ENCODE results near the gene VWA1.
A peak's percentile ranks its signal among the peaks of the same experiment; 100 is the strongest.
"Not testable (repeated sequence)": the region's sequence is repeated elsewhere in the genome, so short reads cannot be mapped to it uniquely, and the experiment has no call there.

VWA1 gene, protein sequence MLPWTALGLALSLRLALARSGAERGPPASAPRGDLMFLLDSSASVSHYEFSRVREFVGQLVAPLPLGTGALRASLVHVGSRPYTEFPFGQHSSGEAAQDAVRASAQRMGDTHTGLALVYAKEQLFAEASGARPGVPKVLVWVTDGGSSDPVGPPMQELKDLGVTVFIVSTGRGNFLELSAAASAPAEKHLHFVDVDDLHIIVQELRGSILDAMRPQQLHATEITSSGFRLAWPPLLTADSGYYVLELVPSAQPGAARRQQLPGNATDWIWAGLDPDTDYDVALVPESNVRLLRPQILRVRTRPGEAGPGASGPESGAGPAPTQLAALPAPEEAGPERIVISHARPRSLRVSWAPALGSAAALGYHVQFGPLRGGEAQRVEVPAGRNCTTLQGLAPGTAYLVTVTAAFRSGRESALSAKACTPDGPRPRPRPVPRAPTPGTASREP

DNA sequence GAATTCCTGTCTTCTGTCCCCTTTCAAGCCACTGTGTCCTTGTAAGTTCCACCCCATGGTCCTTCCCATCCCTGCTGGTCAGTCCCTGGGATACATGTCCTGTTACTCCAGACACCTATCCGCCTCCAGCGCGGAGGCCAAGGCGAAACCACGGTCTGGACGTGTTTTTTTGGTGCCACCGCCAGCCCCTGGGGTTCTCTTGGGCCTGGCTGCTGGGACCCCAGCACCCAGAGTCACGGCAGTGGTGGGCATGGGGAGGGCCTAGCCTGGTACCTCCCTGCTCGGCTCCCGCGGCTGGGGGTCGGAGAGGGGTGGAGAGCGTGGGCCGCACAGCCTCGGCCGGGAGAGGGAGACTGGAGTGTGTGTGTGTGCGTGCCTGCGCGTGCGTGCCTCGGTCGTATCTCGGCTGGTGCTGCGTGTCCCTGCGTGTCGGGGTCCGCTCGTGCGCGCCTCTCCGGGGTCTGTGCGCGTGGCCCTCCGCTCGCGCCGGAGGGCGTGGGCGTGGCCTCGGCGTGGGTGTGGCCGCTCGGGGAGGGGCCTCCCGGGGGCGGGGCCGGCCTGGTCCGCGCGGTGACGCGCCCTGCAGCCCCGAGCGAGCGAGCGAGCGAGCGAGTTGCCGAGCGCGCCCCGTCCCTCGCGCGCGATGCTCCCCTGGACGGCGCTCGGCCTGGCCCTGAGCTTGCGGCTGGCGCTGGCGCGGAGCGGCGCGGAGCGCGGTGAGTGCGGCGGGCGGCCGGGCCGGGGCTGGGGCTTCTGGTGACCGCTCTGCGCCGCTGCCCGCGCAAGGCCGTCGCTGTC is at the start of gene VWA1:
Gene VWA1 (plus strand): TSS at position 585 of the 798 bp plus-strand sequence. CDS start 59 bp downstream, at position 644.
- DNase-seq = peak; percentile 65

DNA sequence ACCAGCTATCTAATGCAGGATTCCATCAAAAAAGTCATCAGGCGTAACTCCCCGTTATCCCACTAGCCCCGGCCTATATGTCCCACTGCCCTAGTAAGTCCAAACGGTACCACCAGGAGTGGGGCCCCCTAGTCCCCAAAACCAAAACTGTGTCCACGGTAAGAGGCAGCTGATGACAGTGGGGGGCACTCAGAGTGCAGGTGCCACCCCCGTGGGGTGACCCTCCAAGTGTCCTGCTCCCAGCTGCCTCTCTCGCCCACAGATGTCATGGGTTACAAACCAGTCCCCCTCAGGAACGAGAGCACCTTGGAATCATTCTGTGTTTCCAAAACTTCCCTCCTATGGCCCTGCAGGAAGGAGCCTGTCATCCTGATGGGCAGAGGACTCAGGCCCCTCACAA is 49.6 kb upstream of the VWA1 start:
- no peak for DNase-seq

DNA sequence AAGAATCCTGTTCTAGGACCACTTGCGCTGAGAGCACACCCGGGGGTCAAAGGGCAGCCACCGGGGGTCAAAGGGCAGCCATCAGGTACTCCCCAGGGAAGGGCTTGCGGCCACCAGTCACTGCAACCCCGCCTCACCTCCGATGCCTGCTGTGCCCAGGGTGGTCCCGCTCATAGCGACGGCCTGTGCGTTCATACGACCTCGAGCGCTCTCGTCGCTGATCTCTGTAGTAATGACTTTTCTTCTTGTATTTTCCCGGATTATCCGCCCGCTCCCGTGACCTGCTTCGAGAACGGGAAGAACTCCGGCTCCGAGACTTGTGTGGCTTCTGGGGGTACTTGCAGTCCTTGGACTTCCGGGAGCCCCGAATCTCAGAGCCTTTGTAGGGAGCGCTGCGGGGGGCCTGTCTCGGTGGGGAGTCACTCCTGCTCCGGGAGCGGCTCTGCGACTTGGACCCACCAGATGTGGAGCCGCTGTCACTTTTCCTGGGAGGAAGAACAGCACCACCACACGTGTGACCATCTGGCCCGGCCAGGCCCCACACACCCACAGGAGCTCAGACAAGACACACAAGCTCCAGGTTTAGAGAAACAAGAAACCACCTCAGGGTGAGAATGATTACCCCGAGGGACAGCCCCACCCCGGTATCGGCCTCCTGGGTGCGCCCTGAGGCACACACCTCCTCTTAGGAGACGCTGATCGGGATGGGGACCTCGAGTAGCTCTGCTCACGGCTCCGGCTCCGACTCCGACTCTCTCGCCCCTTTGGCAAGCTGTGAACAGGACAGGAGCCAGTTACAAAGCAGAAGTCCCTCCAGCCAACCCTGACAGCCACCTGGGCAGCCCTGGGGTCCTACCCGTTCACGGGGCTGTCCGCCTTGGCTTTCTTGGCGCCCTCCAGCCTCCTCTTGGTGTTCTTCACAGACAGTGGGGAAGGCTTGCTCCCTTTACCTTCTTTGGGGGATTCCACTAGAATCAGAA is 48.1 kb upstream of the VWA1 start:
- no peak for DNase-seq

DNA sequence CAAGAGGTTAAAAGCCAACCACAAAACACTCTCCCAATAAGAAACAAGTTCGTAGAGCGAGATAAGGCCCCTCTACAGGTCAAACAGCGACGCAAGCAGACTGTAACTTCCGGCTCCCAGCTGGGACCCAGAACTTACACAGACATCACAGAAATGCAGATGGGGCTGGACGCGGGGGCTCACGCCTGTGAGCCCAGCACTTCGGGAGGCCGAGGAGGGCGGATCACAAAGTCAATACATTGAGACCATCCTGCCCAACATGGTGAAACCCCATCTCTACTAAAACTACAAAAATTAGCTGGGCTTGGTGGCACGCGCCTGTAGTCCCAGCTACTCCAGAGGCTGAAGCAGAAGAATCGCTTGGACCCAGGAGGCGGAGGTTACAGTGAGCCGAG is 47.4 kb upstream of the VWA1 start:
- no peak for DNase-seq

DNA sequence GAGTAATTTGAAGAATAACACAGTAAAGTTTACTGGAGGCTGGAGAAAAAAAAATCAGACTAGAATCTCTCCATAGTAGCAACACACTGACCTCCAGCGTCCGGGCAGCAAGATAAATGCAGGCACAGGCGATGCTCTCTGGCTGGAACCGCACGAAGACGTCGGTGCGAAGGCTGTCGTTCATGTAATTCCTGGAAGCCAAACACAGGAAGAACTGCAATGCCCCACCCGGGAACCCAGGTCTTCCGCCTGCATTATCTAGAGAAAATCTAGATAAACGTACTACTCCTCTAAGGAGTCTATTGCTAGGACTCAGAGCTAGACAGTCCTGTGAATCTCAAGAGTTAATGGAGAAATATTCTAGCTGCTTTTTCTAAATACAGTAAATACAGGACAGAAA is 44.8 kb upstream of the VWA1 start:
- DNase-seq = no peak

DNA sequence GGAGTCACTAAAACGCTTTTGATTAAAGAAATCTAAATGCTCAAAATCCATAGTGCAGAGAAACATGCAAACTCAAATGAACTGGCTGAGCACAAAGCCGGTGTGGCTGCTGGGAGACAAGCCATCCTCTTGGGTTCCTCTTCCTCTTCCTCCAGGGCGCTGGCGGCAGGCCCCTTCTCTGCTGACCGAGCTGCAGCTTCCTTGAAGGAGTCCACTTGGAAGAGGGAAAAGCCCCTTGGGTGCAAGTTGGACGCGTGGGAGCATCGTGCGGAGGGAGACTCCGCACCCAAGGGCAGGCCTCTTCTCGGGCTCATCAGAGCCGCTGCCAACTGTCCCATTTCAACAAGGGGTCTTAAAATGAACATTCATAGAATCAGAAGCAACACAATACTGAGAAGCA is 44.3 kb upstream of the VWA1 start:
- no peak for DNase-seq

DNA sequence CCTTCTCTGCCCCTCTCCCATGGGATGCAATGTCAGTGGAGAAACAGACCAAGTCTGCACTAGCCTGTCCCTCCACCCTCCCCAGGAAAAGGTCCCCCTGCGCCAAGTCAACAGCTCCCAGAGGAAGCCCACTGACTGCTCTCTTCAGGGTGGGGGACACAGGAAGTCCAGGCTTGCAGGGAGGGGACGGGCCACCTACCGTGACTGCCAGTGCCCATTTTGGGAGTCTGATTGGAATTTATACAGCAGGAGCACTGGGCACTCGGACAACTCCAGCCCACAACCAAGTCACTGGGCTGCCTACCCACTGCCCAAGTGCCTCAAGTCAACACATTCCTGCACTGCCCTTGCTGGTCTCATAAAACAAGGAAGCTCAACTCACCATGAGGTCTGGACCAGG is 42.5 kb upstream of the VWA1 start:
- DNase-seq = no peak

DNA sequence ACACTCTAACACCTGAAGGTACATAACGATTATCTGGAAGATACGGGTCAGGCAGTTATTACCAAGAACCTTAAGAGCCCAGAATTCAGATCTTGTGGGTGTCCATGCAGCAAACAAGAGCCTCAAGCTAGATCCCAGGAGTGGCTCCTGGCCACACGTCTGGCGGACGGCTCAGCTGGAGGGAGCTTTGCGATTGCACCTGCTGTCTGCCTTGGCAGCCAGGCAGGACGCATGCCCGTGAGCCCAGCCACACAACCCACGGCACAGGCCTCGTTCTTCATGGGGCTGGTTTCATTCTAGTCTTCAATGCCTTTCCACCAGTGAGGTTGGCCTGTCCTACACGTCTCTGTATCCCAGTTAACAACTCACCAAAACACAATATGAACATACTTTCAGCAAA is 42.1 kb upstream of the VWA1 start:
- DNase-seq = no peak

DNA sequence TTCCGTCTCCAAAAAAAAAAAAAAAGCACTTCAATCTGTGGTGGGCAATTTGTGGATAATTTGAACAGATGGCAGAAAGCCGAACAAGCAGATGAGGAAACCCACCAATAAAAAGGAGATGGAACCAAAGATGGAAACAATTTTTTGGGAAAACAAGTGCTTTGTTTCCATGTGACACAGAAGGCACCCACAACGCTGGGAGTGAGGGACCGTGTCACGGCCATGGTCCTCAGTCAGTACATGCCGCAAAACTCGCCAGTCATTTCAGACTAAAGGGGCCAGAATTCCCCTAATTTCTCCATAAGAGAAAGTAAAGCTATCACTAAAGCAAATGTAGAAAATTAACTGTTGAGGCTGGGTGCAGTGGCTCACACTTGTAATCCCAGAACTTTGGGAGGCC is 41.4 kb upstream of the VWA1 start:
- DNase-seq = no peak

DNA sequence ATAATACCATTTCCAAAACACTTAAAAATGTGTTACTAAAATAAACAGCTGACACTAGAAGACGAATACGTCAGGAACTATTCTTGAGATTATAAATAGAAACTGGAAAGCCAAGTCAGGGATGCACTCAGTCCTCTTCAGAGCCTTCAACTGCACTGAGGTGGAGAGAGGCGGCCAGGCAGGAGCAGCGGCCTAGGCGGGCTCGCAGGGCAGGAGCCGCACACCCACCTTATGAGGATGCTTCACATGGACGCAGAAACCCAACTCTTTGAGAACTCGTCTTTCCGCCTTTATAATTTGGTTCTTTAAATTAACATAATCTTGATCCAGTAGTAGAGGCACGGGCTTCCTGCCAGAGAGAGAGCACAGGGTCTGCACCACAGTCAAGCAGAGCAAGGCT is 40.3 kb upstream of the VWA1 start:
- DNase-seq = no peak

DNA sequence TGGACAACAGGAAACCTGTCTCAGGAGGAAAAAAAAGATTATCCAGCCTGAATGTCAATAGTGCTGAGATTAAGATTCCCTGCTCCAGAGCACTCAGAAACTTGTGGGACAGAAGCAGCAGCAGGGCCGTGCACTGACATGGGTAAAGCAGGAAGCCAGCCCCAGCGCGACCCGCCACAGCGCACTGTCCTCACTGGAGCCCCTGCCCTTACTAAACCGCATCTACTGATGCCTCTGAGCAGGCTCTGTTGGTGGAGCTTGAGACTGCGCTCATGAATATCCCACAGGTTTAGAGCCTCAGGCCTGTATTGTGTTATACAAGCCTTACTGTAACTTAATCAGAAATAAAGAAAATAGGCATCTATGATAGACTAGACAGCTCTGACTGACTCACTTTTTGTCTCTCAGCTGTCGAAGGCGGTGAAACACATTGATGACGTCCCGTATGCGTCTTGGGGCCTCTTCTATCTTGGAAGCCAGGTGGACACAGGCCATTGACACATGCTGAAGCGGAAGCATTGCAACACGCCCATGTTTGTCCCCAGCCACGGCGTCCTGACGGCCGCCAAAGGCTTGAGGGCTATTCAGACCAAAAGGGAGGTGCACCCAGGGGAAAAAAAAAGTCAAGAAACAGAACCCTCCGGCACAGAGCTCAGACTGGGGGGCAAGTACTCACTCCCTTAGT is 37.5 kb upstream of the VWA1 start:
- DNase-seq = no peak

DNA sequence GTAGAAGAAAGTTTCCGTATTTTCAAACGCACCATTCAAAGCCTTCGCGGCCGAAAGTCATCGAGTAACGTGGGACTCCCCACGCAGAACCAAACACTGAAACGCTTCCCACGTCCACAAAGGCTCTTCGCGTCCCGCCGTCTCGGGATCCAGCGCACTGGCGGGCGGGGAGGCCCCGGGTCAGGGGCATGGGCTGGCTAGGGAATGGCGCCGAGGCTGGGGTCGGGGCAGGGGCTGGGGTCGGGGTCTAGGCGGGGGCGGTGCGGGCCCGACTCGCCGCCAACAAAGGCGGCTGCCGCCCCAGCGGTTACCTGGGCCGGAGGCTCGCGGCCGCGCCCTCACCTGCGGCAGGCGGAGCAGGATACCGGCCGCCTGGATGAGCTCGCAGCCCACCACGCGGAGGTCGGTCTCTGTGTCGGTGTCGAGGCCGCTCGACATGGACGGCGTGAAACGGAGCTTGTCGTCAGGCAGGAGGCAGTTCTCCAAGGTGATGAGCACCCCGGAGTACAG is 36.8 kb upstream of the VWA1 start:
- DNase-seq = no peak

DNA sequence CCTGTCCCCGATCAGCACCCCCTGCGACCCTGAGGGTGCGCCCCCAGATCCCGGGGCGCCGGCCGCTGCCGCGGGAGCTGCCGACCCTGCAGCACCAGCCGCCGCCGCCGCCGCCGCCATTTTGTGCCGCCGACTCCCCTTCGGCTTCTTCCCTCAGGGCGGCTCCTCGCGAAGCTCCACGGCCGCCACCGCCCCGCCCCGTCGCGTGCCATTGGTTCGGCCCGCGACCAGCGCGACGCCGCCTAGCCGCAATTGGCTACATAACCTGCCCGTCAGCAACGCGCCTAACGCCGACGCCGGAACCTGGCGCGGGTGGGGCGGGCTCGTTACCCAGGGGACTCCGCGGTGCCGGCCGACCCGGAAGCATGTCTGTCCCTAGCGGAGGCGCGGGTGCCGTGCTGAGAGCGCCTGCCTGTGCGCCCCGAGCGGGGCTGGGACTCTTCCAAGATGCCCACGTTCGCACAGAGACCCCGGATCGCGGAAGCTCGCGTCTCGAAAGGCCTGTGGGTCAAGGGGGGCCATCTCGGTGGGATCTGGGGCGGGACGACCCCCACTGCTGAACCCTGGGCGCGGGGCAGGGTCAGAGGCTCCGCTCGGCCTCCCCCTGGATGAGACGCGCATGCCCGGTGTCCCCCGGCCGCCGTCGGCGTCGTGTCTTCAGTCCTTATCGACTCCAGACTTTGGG is 36.2 kb upstream of the VWA1 start, which contains the start of gene CCNL2:
Gene CCNL2 (minus strand): TSS at position 149 of the 685 bp plus-strand sequence. CDS start 29 bp downstream, at position 120.
- DNase-seq = peak; percentile 100

DNA sequence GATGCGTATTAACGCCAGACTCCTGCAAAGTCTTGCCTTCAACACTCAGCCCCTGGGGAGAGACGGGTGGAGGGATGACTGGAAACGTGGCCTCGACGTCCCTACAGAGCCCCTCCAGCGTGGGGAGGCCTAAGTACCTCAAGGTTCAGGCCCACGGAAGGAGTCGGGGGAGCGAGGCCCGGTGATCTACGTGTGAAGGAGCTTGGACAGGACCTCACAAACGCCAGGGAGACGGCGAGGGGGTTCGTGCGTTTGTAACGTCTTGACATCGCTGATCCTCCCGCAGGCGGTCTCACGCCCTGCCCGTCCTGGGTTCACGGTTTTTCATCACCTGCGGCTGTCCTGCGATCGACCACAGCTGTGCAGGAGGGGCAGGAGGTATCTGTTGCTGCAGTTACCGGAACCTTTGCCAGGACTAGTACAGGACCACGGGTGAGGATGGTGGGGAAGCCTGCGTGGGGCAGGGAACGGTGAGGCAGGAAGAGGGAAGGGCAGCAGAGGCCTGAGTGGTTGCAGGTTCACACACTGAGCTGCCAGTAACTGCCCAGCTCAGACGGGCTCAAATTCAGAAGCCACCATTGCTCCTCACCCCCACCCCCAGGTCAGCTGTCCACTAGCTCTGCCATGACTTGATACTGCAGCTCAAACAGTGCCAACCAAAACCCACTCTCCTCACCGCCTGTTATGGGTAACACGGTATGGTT is 35.5 kb upstream of the VWA1 start:
- DNase-seq = peak; percentile 13

DNA sequence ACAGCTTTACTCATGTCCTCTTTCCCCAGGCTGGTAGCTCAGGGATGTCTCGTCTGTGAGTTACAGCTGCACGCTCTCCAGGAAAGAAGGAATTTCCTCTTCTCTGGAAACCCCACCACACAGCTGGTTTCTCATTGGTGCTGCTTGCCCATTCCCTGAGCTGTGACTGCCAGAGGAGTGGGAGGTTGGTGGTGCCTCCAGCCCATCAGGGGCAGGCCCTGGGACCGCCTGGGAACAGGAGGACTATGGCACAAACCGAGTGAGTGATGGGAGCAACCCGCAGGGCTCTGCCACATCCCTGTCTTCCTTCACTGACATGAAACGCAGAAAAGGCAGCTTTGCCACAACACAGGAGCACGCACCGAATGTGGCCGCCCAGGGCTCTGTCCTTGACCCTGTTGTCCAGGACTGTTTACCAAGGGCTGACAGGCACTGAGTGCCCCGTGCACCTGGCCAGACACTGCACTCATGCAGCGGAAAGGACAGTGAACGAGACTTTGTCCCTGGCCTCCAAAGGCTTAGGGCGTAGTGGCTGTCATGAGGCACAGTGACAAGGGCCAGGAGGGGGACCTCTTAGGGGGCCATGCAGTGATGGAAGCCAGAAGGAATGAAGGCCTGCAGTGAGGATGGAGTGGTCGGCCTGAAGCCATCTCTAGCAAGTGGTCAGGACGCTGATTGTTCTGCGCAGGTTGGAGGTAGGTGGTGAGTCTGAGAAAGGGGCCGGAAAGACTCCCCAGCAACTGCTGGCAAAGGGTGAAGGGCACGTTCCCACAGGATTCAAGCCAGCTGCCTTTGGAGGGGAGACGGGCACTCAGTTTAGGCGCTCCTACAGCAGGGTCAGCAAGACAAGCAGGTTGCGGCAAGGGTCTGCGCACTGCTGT is 34.7 kb upstream of the VWA1 start:
- DNase-seq = no peak

DNA sequence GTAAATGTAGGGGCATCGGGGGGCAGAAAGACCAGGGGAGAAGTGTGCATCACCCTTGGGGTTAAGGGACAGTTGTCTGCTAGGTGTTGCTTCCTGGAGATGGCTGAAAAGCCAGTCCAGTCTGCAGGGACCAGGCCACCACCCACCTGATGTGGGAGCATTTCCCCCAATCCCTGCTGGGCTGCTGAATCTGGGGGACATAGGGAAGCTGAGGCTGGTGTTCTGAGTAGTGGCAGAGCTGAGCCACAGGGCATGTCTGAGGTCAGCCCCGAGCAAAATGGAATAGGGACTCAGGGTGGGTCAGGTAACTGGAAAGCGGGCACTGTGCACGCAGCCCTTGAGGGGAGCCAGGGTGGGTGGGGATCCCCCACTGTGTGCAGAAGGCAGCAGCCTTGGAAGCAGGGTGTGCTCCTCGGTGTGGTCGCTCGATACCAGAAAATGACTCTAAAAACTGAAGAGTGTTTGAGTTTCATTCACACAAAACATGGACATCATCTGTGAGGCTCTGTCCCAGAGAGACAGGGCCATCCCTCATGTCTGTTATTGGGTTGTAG is 34.0 kb upstream of the VWA1 start:
- no peak for DNase-seq

DNA sequence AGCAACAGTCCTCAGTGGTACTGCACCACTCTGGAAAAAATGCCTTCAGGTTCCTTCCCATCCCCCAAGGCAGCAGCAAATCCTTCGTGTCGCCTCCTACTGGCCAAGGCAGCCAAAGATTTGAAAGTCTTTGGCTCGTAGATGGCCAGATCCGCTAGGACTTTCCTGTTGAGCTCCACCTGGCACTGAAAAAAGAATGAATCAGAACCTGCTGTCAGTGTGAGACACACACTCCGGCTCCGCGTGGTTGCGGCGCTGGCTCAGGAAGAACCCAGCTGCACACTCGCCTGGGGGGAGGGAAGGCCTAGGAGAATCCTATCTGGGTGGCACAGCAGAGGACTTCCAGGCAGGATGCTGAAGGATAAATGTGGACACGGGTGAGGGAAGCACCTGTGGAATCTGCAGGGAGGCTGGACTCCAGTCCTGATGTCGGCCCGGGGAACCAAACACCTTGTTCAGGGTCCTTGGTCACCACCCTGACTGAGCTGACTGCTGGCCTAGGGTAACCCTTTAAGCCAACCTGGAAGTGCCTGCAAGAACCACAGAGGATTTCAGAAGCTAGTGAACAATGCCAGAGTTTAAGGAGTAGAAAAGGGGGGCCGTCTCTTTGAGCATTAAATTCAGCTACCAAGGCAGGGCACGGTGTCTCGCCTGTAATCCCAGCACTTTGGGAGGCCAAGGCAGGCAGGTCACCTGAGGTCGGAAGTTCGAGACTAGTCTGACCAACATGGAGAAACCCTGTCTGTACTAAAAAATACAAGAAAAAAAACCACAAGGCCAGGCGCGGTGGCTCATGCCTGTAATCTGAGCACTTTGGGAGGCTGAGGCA is 33.2 kb upstream of the VWA1 start:
- DNase-seq = peak; percentile 53

DNA sequence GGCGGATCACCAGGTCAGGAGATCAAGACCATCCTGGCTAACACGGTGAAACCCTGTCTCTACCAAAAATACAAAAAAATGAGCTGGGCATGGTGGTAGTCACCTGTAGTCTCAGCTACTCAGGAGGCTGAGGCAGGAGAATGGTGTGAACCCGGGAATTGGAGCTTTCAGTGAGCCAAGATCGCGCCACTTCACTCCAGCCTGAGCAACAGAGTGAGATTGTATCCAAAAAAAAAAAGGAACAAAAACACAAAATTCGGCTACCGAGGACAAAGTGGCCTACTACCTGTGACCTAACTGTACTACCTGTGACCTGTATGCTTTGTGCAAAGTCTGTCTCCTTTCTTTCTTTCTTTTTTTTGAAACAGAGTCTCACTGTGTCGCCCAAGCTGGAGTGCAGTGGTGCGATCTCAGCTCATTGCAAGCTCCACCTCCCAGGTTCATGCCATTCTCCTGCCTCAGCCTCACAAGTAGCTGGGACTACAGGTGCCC is 32.5 kb upstream of the VWA1 start:
- DNase-seq = not testable (repeated sequence)

Measured in stimulated activated CD4-positive, alpha-beta T cell treated with anti-CD3 and anti-CD28 coated beads, Interleukin-1b, Interleukin-23, amount 100 ng/mL, for 48 hours (primary cell).